Activated CD8-positive, alpha-beta memory T cell treated with anti-CD3 and anti-CD28 coated beads, Interleukin-2, amount 50 U/mL, for 1 hour (primary cell): ENCODE measurements around the gene NAP1L1.

Source experiments
- DNase-seq: peaks from one replicate; pipeline ENCODE4 v3.0.0-alpha.2; 2020; ENCODE audit errors: extremely low read depth

Gene NAP1L1

DNA sequence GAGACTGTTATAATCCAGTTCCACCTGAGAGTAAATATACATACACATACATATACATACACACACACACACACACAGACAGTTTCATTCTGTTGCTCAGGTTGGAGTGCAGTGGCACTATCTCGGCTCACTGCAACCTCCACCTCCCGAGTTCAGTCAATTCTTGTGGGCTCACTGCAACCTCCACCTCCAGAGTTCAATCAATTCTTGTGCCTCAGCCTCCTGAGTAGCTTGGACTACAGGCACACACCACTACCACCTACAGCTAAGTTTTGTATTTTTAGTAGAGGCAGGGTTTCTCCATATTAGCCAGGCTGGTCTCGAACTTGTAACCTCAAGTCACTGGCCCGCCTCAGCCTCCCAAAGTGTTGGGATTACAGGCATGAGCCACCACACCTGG is 44.0 kb downstream of the NAP1L1 start:
- DNase-seq = no peak

DNA sequence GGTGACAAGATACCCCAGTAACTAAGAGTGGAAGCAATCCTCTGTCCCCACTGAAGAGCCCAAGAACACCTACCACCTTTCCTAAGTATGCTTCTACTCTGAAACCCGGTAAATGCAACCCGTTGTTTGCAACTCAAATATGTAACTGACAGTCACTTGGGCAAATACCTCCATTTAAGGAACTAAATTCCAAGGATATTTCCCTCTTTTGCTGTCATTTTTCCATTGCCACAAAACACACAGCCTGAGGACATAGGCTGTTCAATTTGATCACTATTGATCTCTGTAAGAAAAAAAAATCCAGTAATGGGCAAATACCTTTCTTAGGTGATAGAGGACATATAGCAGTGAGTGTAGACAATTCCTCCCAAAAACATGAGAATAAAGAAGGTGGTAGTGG is 46.3 kb downstream of the NAP1L1 start:
- DNase-seq = no peak

DNA sequence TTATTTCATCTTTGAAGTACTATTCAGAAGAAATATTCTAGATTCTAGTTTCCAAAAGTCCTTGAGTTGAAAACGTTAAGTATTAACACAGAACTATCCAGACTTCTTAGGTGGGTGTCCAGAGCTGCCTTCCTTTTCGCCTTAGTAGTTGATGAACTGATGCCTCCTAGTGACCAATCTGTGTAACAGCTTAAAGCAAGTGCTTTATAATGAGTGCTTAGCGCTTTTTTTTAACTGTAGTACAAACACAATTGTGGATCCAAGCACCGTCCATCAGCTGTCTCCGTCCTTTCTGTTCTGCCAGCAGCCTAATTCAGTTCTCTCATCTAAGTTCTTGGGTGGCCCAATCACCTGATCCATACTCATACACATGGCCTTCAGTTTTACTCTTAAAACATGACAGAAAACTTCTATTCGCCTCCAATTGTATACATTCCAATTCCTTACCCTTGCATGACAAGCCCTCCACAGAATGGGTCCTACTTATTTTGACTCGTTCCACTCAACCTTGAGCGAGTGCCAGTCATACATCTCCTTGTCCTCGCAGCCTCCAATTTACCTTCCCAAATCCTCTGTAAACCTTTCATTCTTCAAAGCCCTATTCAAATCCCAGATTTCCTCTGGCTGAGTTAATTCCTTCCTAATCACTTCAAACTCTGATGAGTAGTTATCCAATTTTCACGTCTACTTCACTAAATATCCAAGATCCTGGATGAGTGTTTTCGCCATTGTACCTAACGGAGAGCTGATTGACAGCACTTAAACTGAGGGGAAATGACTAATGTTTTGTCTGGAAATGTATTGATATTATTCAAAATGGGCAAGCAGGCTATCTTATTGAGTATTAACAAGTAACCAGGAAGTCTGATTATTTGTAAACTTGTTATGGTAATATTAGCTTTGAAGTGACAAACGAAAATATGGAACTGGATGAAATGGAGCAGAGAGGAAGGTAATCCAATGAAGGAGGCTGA is 47.1 kb downstream of the NAP1L1 start:
- no peak for DNase-seq

DNA sequence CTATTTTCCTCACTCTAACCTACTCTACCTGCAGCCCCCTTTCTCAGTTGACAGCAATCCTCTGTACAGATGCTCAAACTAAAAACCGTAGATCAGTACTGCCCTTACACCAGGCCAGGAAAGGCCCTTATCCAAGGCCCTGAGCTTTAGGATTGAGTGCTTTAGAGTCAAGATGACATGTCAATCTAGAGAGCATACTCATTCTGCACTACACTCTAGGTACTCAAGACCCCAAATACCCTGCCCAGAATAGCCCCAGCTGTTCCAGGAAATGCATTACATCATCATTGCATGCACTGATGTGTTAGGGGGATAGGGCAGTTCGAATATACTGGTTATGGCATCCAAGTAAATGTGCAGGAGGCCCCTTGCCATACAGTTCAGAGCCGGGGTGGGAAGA is 49.4 kb downstream of the NAP1L1 start:
- DNase-seq = no peak

DNA sequence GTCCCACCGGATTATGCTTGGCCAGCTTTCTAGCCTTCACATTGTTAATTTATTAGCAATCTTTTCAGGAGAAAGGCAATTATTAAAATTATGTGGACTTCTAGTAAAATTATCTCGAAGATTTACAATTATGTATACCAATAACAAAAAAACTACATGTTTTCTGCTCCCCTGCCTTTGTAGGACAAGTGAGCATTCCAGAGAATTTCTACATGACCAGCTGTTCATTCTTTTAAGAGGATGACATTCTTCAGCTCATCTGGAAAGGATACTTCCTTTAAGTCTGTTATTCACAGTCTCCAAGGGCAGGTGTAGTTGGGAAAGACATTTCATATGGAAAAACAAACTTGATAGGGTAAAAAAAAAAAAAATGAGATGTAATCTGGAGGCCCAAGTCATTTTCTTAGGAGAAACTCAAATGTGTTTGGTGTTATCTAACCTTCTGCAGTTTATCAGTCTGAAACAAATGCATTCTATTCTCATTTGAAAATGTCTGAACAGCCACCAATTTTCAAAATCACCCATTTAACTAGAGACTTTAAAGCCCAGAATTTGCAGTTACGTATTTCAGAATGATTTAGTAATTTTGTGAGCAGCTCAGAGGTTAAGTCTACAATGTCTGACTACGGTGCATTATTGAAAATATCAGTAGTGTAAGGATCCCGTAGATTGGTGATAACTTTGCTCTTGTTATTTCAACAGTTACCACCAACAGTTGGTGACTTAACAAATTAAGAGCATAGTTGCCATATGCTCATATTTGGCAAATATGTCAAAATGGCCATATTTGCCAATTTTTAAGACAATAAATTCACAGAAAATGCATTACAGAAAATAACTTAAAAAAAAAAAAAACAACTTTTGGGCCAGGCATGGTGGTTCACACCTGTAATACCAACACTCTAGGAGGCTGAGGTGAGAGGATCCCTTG is 51.1 kb downstream of the NAP1L1 start:
- DNase-seq = no peak

DNA sequence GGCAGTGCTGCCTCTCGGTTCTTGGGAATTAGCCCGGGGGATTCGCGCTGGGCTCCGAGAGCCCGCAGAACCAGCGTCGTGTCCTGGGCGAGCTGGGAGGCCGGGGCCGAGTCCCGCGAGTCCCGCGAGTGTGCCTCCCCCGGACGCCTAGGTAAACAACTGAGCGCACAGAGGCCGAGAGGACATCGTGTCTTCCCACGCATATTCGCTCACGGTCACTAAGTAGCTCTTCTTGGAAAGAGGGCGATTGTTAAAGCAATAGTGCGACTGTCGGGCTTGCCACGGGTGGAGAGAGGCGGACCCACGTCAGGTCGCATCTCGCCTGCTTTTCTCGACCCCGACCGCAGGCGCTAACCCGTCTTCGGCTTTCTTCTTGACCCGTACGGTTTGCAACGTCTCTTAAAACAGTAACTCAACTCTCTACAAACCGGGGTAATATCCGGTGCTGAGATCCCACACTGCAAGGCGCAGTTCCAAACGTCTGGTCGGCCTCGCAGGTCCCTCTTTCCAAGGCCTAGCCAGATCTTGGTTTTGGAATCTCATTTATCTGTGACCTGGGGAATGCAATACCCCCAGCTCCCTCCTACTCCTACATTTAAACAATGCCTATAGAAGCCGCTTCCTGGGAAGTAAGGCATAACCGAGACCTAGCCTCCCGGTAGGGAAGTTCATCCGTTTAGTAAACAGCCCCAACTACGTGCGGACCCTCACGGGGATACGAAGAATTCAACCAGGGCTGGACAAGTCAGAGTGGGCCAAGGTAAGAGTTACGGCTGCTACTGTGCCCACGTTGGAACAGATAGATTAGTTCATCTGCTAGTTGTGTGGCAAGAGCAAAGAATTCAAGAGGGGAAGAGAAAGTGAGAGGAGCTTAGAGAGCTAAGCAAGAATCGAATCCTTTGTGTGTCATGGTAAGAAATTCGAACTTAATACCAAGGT is 52.2 kb downstream of the NAP1L1 start:
- no peak for DNase-seq

DNA sequence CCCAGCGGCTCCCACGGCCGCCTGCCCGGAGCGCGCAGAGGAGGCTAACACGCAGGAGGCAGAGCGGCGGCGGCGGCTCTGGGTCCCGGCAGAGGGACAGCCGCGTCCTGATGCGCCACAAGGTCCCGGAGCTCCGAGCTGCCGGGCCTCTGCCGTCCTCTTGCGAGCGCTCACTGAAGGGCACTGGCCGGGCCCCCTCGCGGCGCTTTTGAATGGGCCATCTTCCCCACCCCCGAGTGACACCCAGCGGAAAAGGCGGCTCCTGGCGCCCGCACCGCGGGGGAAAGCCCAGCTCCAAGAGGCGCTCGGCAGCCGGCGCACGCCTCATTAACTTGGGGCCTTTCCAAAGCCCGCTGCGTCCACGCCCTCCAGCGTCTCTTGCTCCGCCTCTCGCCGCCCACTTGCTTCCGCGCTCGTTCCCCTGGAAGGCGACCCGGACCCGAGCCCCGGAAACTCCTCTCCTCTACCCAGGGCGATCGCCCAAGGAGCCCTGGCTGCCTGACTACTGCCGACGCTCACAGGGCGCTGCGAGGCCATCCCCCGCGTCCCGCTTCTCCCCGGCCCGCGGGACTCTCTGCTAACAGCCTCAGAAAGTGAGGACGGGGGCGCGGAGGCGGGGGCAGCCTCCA is 53.0 kb downstream of the NAP1L1 start, which contains the start of gene PHLDA1:
TSS of gene PHLDA1 (minus strand) at position 363 of the 629 bp plus-strand sequence.
- peak; percentile 76 for DNase-seq

DNA sequence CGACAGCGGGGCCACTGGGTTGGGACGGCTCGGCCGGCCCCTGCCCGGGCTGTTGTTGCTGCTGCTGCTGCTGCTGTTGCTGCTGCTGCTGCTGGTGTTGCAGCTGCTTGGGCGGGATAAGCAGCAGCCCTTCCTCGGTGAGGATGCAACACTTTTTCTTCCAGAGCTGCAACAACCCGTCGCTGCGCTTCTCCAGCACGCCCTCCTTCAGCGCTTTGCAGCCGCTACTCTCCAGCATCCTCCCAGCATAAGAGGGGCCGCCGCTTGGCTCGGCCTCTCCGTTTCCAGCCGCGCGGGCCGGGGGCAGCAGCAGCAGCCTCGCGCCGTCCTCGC is 53.4 kb downstream of the NAP1L1 start:
- no peak for DNase-seq

DNA sequence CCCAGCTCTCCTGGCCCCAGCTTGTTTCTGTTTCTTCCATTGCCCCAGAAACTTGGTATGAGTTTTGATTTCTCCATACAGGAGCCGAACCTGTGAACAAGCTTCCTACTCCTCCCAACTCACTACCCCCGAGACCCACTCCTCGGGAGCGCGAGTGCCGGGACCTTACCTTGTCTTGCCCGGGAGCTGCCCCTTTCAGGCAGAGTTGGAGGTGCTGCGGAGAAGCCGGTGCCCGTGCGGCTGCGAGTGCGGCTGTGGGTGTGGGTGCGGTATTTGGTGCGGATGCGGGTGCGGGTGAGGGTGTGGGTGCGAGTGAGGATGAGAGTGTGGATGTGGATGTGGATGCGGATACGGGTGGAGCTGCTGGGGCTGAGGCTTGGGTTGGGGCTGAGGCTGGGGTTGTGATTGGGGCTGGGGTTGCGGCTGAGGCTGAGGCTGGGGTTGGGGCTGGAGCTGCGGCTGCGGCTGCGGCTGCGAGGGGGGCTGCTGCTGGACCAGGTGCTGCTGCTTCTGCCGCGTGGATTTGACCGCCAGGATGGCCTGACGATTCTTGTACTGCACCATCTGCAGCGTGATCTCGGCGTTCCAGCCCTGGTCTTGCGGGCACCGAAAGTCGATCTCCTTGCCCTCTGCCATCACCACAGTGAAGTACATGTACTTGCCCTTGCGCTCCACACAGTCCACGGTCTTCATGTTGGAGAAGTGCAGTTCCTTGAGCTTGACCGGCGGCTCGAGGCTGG is 54.0 kb downstream of the NAP1L1 start:
- DNase-seq = no peak

DNA sequence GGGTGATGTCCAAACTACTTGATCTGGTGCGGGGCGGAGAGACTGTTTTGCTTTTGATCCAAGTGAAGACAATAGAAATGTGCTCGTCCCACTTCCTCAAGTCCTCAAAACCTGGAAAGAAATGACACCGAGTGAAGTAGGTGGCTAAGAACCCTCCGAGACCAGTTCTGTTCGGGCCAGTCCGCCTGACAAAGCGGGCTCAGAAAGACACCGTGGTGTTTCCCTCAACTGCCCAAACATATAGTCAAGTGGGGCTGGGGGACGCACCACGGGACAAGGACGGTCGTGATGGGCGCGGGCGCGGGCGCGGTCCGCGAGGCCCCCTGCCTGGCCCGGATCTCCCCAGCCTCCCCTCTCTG is 54.5 kb downstream of the NAP1L1 start:
- no peak for DNase-seq

DNA sequence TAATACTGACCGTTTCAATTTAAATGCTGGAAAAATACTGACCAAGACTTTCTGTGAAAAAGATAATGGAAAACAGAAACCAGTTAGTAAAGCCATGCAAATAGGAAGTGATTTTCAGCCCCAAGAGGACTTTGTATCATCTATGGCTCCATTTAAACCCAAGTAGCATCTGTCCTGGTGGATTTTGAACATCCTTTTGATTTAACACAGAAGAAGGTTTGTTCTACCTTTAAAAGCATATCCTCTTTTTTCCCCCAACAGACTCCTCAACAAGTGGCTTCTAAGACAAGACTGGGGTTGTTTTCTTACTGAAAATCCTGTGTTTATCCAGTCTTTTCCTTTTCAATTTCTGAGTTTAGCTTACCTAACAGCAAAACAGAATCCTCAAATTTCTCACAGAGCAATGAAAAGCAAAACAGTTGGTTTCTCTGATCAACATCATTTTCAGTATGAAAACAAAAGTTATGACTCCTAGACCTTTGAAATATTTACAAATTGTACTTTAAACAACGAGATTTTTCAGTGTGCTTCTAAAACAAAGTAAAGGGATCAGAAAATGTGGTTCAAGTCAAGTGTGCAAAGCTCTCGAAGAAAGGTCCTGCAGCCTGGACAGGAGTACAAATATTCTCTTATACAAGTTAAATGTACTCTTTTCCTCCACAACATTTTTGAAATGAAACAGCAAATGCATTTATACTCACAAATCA is 55.8 kb downstream of the NAP1L1 start:
- DNase-seq = no peak

DNA sequence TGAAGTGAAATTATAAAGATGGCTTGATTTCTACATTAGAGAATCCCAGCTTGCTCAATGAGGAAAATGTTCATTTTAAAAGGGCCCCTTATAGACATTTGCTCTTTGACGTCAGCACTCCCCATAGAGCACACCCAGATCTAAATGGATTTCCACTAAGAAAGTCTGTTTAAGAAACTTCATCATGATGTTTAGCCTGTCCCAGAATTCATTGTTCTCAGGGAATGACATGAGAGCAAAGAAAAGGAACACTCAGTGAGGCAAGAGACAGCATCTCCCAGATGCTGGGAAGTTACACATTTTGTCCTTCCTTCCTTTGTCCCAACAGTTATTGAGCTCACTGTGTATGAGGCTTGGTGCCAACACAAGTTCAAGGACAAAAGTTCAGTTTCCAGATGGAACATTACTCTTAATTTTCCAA is 57.8 kb downstream of the NAP1L1 start:
- DNase-seq = no peak

DNA sequence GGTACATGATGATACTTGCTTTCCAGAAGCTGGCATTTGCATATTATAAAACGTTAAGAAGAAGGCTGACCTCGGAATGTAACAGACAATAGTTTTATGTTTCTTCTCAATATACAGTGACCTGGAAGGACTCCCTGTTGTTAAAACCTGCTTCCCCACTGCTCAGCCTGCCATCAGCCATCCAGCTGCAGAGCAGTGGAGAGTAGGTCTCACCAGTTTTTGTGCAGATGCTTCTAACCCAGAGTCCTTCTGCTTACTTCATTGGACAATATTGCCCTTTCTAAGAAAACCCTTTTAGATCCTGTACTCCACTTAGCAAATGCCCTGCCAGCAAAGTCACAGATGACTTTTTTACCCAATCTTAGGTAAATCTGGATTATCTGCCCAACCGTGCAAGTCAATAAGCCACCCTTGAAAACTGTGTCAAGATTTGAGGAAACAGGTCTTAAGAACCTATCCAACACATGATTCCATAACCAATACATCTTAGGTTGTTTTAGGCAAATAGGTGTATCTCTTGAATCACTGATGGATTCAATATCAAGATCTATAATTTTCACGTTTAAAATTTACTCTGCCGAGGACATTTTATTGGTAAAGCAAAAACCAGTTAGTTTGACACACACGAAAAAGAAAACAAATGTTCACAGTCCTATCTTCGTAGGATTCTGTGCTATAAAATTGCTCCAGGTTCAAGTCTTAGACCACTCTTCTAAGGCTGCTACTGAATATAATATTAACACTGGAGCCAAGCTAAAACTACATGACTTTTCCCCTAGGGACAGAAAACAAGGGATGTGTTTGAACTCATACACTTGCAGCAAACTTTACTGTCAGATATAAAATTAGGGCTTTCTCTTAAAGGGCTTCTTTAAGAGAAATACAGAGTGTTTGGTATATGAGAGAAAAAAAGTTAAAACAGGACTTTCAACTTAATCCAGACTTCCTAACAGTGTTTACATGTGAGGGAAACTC is 58.6 kb downstream of the NAP1L1 start:
- no peak for DNase-seq

DNA sequence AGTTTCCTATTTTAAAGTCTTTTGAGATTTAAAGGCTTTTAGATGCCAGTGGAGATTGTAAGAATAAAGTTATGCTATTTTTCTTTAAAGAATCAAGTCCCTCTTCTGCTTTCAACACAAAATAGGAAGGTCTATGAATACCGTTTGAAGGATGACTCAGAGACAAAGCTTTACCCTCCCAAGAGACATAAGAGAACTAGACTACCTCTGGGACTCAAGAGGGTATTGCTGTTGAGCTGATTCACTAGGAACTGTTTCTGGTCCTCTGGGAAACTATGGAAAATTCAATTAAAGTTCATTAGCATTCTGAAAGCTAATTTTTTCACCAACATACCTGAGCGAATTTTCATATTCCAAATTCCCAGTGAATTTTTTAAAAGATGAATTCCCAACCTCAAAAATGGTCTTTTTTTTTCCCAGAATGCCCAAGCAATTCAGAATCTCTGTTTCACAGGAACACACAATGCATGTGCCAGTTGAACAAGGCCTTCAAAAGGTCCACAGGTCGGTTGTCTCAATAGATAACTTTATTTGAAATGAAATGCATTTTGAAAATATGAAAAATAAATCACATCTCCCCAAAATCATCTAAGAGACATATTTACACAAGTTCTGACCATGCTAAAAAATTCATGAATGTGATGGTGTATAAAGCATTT is 59.4 kb downstream of the NAP1L1 start:
- no peak for DNase-seq

DNA sequence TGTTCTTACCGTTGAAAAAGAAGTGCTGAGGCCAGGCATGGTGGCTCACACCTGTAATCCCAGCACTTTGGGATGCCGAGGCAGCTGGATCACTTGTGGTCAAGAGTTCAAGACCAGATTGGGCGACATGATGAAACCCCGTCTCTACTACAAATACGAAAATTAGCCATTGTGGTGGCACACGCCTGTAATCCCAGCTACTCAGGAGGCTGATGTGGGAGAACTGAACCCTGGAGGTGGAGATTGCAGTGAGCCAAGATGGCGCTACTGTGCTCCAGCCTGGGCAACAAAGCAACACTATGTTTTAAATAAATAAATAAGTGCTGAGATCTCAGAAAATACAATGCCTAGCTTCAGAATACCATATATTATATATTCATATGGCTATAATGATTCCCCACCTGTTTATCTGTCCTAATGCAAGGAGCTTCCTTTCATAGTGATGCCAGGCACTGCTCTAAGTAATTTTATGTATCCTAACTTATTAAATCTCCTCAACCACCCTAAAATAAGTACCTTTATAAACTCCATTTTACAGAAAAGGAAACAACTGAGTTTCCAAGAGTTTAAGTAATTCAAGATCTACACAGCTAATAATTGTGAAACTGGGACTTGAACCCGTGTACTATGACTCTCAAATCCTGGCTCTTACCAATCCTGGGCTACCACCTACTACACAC is 60.2 kb downstream of the NAP1L1 start:
- DNase-seq = no peak

DNA sequence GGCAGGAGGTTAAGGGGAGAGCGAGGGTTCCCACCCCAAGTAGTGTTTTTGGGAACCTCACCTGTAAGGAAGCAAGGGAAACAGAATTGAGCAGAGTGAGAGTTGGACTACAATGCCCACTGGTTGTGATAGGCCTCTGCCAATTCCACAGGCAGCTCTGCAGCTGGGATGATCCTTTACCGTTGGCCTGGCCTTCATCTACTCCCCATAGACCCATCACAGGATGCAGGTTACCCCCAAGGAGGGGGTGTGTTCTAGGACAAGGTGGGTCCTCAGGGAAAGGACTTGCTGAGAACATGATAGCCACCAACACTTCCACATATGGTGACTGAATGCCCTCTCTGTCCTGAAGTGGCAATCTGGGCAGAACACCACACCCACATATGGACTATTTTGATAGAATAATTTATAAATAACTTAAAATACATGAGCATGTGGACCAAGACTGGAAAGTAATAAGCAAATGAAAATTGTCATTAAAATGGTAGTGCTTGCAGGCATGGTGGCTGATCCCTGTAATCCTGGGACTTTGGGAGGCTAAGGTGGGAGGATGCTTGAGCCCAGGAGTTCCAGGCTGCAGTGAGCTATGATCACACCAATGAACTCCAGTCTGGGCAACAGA is 61.3 kb downstream of the NAP1L1 start:
- DNase-seq = no peak

DNA sequence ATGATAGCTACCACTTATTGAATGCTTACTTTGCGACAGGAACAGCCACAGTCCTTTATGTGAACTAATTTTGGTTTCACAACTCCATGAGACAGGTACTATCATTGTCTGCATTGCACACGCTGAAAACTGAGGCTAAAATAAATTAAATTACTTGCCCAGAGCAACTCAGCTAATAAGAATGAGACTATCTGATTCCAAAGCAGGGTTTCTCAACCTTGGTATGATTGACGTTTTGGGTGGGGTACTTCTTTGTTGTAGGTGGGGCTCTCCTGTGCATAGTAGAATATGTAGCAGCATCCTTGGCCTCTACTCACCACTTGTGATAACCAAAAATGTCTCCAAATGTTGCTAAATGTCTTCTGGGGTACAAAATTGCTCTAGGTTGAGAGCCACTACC is 62.0 kb downstream of the NAP1L1 start:
- no peak for DNase-seq
